HCT116 (cell line): ENCODE measurements around the gene CAMK1D. TPM values are rescaled to one million over a fixed set of nuclear protein-coding genes. Genes with fewer than 3 reads are reported as not detected.

Experiments used
- ATAC-seq: fragments of 200-7000 bp; cut with Tn5 transposase; 2 replicates; pipeline ENCODE4 v1.9.1; 2020; ENCODE audit warnings: mild to moderate bottlenecking, moderate library complexity
- BruUV-seq: library from RNA; stranded (reverse); fragments of 400-500 nt; replicated peaks from 2 replicates; lab custom pipeline; 2021; lab: Mats Ljungman, UMichigan
- CTCF ChIA-PET: fragments of 300-600 bp; sonication (Branson Sonifier 250); formaldehyde crosslinking; loops from one replicate; lab custom pipeline; 2021; ENCODE audit warnings: antibody characterized with exemption; lab: Charles Lee
- POLR2A ChIA-PET: fragments of 300-600, 350-600 bp; sonication (Branson Sonifier 250); formaldehyde crosslinking; loops from one replicate; lab custom pipeline; 2021; ENCODE audit warnings: antibody characterized with exemption; lab: Charles Lee
- RAD21 ChIA-PET, 2 experiments: fragments of 300-600 bp; sonication (Branson Sonifier 250); formaldehyde crosslinking; loops; one replicate each; lab custom pipeline; 2023; ENCODE audit warnings: low total read pairs in 2 of 2; ENCODE audit not compliant: uncharacterized antibody in 2 of 2, unreplicated experiment in 2 of 2, low non-redundant PET in 1 of 2; lab: Charles Lee
- DNase-seq: peaks from one replicate; pipeline ENCODE4 v3.0.0-alpha.2; 2010; ENCODE audit warnings: low read depth, low spot score
- H2AFZ ChIP-seq: fragments of 200-600 bp; shearing (Covaris generic), sonication (generic); 2 replicates; pipeline ENCODE4 v1.6.1; 2017; ENCODE audit warnings: low read depth, mixed run types, mixed read lengths, antibody characterized with exemption, low read length; ENCODE audit not compliant: poor library complexity, severe bottlenecking
- H3K27ac ChIP-seq: 2 replicates; pipeline ENCODE4 v1.5.1; 2012; ENCODE audit warnings: low read depth, low read length
- H3K27me3 ChIP-seq: fragments of 200-600 bp; sonication (generic); 2 replicates; pipeline ENCODE4 v1.6.1; 2016; ENCODE audit warnings: mixed run types, low read length, mixed read lengths; ENCODE audit not compliant: insufficient read depth
- H3K36me3 ChIP-seq, 2 experiments: fragments of 200-500 bp in 1 of 2; fragments of 200-600 bp in 1 of 2; sonication (Bioruptor generic) in 1 of 2; sonication (generic) in 1 of 2; 2 replicates each; pipeline versions ENCODE4 v1.5.1 to v1.6.1; 2014 to 2016; ENCODE audit warnings: low read length in 2 of 2, inconsistent platforms in 1 of 2, mixed read lengths in 1 of 2, mixed run types in 1 of 2; ENCODE audit not compliant: insufficient read depth in 2 of 2, control insufficient read depth in 1 of 2
- H3K4me1 ChIP-seq, 2 experiments: fragments of 200-600 bp in 1 of 2; sonication (generic) in 1 of 2; 2 replicates each; pipeline versions ENCODE4 v1.5.1 to v1.6.1; 2012 to 2017; ENCODE audit warnings: low read length in 2 of 2, inconsistent platforms in 1 of 2, mild to moderate bottlenecking in 1 of 2, mixed read lengths in 1 of 2, mixed run types in 1 of 2, moderate library complexity in 1 of 2; ENCODE audit not compliant: insufficient read depth in 2 of 2, control insufficient read depth in 1 of 2
- H3K4me2 ChIP-seq: fragments of 200-600 bp; sonication (generic); 2 replicates; pipeline ENCODE4 v1.6.1; 2017; ENCODE audit warnings: mixed run types, low read length, mixed read lengths
- H3K4me3 ChIP-seq, 2 experiments: fragments of 200-600 bp in 1 of 2; sonication (generic) in 1 of 2; replicated peaks in 1 of 2; 2 replicates each; pipeline ENCODE4 v1.5.1; 2011 to 2016; ENCODE audit warnings: low read length in 2 of 2, control low read depth in 1 of 2, low read depth in 1 of 2, mild to moderate bottlenecking in 1 of 2, mixed read lengths in 1 of 2, mixed run types in 1 of 2
- H3K79me2 ChIP-seq: fragments of 200-600 bp; sonication (generic); 2 replicates; pipeline ENCODE4 v1.6.1; 2017; ENCODE audit warnings: mild to moderate bottlenecking, mixed run types, low read length, moderate library complexity, mixed read lengths; ENCODE audit not compliant: insufficient read depth
- H3K9ac ChIP-seq: fragments of 200-600 bp; sonication (generic); 2 replicates; pipeline ENCODE4 v1.6.1; 2016; ENCODE audit warnings: low read length, mixed read lengths
- H3K9me2 ChIP-seq: fragments of 200-600 bp; sonication (generic), shearing (Covaris generic); 2 replicates; pipeline ENCODE4 v1.6.1; 2017; ENCODE audit warnings: mixed run types, mild to moderate bottlenecking, moderate library complexity; ENCODE audit not compliant: insufficient read depth
- H3K9me3 ChIP-seq, 2 experiments: fragments of 200-500 bp in 1 of 2; fragments of 200-600 bp in 1 of 2; sonication (Bioruptor generic) in 1 of 2; sonication (generic) in 1 of 2; 2 replicates each; pipeline ENCODE4 v1.6.1; 2014 to 2017; ENCODE audit warnings: low read length in 2 of 2, mixed read lengths in 2 of 2, inconsistent platforms in 1 of 2, low read depth in 1 of 2, mild to moderate bottlenecking in 1 of 2, mixed run types in 1 of 2, moderate library complexity in 1 of 2; ENCODE audit not compliant: control insufficient read depth in 1 of 2, insufficient read depth in 1 of 2
- H4K20me1 ChIP-seq: fragments of 200-600 bp; sonication (generic), shearing (Covaris generic); 2 replicates; pipeline ENCODE4 v1.6.1; 2017; ENCODE audit warnings: mixed run types, mild to moderate bottlenecking, moderate library complexity; ENCODE audit not compliant: insufficient read depth
- CBX3 ChIP-seq: IDR thresholded peaks from 2 replicates; pipeline ENCODE4 v1.6.1; 2012; ENCODE audit warnings: low read depth
- EZH2phosphoT487 ChIP-seq: fragments of 200-600 bp; IDR thresholded peaks from 2 replicates; pipeline ENCODE4 v1.6.1; 2018; ENCODE audit warnings: antibody characterized with exemption, borderline replicate concordance
- MAX ChIP-seq: IDR thresholded peaks from 2 replicates; pipeline ENCODE4 v1.6.1; 2012
- POLR2AphosphoS5 ChIP-seq: IDR thresholded peaks from 2 replicates; pipeline ENCODE4 v1.6.1; 2011; ENCODE audit warnings: mild to moderate bottlenecking, low read depth, low read length, moderate library complexity
- RAD21 ChIP-seq: IDR thresholded peaks from 2 replicates; pipeline ENCODE4 v1.6.1; 2012; ENCODE audit warnings: low read depth, mild to moderate bottlenecking
- SP1 ChIP-seq: IDR thresholded peaks from 2 replicates; pipeline ENCODE4 v1.6.1; 2012; ENCODE audit warnings: low read depth
- SRF ChIP-seq: IDR thresholded peaks from 2 replicates; pipeline ENCODE4 v1.6.1; 2012; ENCODE audit warnings: low read depth
- YY1 ChIP-seq: IDR thresholded peaks from 2 replicates; pipeline ENCODE4 v1.6.1; 2011; ENCODE audit warnings: low read length, low read depth, moderate library complexity, mild to moderate bottlenecking; ENCODE audit not compliant: insufficient replicate concordance; ENCODE audit errors: extremely low read depth
- intact Hi-C: fragments of 100-400 bp; cut with micrococcal nuclease; formaldehyde crosslinking; loops from 2 replicates; pipeline ENCODE4 v1.10.0; 2022
- total RNA-seq: library from RNA; stranded (reverse); gene quantifications from one replicate; pipeline ENCODE4 v1.2.1, GENCODE V29; 2021; ENCODE audit not compliant: unreplicated experiment
- TF ChIP-seq, protein P1 (sequence below): IDR thresholded peaks from 2 replicates; pipeline ENCODE4 v1.6.1; 2011; ENCODE audit warnings: mild to moderate bottlenecking, low read length, moderate library complexity; ENCODE audit not compliant: insufficient replicate concordance; ENCODE audit errors: extremely low read depth

The CAMK1D gene
- total RNA-seq, 1 experiment from 2014 or later = 9.6 TPM

- Histone ChIP-seq H2AFZ (no peak overlapping the region), H3K9me3 (no peaks in the 10 kb centered on the region), H3K4me3 (no peak overlapping the region)
- TF ChIP-seq CBX3 (no peak), RAD21 (no peak), SRF (no peak), MAX (no peak), POLR2AphosphoS5 (no peak), EZH2phosphoT487 (no peak), YY1 (no peak), SP1 (no peak)
- TF ChIP-seq, protein P1, sequence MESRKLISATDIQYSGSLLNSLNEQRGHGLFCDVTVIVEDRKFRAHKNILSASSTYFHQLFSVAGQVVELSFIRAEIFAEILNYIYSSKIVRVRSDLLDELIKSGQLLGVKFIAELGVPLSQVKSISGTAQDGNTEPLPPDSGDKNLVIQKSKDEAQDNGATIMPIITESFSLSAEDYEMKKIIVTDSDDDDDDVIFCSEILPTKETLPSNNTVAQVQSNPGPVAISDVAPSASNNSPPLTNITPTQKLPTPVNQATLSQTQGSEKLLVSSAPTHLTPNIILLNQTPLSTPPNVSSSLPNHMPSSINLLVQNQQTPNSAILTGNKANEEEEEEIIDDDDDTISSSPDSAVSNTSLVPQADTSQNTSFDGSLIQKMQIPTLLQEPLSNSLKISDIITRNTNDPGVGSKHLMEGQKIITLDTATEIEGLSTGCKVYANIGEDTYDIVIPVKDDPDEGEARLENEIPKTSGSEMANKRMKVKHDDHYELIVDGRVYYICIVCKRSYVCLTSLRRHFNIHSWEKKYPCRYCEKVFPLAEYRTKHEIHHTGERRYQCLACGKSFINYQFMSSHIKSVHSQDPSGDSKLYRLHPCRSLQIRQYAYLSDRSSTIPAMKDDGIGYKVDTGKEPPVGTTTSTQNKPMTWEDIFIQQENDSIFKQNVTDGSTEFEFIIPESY = no peak
- TF ChIP-seq, all 23 proteins: peak for 0
- no TSS peak for BruUV-seq
- Histone ChIP-seq H3K36me3 (no peaks in the 10 kb centered on the region), H3K27ac (no peak overlapping the region), H3K9ac (no peak overlapping the region), H3K4me2 (no peak overlapping the region), H3K9me2 (no peaks in the 10 kb centered on the region), H3K79me2 (0 out of 2 replicates have a peak, but pooled peaks cover 4% of the 10 kb centered on the region), H4K20me1 (no peaks in the 10 kb centered on the region), H3K4me1 (peaks cover 10 to 27% of the 10 kb centered on the region in 2 experiments), H3K27me3 (no peaks in the 10 kb centered on the region)
- ChIA-PET CTCF (no interaction called here), RAD21 (no interaction called here), POLR2A (no interaction called here)
- no peak for ATAC-seq
- intact Hi-C loops = no loop called here
- no peak for DNase-seq
Measured at GRCh38 chr10:12459762-12460161, 110.4 kb downstream of the CAMK1D start.
